Stimulated activated CD4-positive, alpha-beta T cell treated with anti-CD3 and anti-CD28 coated beads, Interleukin-15, amount 100 ng/mL, for 24 hours (primary cell): ENCODE measurements around the gene GP1BB.

Experiments used
- DNase-seq: peaks from one replicate; pipeline ENCODE4 v3.0.0-alpha.2; 2020

GP1BB gene

DNA sequence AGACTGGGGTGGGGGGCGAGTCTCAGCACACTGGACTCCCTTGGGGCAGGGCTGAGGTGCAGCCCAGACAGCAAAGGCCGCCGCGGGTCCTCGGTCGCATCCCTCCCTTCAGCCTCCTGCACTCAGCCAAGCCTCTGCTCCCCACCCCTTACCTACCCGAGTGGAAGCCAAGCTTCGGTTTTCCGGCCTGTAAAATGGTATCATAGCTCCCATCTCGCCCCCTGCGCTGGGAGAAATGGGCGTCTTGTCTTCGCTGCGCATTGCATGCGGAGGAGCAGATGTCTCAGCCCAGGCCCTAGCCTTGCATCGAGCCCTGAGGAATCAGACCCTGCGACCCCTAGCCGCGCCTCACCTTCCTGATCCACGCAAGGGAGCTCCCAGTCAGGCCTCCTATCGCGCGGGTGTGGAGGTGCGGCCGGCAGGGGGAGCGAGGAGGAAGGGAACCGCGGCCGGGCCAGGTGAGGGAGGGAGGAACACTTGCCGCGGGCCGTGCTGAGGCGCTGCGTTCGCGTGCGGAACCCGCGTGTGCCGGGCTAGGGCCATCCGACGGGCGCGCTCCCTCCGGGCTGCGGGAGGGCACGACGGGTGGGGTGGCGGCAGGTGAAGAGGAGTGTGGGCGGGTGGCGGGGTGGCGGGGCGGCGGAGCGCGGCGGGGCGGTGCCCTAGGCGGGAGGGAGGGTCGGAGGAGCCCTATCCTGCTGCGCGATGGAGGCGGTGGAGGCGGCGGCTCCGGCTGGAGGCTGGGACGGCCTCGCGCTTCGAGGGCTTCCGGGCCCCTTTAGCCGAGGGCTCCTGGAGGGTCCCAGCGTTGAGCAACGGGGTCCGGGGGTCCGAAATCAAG, 33.2 kb downstream of the GP1BB start:
- DNase-seq: peak; percentile 76

DNA sequence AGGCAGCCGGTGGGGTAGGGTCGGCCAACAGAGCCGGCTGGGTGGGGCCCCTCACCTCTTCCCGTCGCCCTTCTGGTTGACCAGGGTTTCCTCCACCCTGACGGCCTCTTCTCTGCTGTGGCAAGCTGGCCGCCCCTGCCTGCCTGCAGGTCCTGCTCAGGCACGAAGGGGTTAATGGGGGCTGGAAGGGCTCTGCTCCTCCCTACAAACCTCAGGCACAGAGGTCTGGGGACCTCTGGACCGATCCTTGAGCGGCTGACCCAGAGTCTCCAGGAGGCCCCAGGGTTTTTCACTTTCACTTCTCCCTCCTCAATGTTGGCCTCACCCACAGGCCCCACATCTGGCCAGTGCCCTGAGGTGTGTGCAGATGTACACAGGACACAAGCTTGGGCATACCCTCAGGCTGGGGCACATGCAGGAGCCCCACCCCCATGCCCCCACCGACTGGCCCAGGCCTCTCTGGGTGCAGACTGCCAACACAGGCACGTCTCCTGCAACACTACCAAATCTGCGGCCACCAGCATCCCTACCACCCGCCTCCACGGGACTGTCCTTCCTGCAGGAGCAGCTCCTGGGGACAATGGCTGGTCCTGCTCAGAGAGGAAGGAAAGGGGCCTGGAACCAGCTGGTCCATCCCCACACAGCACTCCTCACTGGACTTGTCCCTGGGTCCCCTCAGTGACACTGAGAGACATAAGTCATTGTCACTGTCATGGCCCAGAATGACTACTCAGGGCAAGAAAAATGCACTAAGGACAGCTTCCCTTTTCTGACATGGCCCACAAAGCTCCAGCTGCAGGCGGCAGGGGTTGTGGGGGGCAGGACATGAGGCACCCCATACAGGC, 34.0 kb downstream of the GP1BB start:
- DNase-seq: no peak

DNA sequence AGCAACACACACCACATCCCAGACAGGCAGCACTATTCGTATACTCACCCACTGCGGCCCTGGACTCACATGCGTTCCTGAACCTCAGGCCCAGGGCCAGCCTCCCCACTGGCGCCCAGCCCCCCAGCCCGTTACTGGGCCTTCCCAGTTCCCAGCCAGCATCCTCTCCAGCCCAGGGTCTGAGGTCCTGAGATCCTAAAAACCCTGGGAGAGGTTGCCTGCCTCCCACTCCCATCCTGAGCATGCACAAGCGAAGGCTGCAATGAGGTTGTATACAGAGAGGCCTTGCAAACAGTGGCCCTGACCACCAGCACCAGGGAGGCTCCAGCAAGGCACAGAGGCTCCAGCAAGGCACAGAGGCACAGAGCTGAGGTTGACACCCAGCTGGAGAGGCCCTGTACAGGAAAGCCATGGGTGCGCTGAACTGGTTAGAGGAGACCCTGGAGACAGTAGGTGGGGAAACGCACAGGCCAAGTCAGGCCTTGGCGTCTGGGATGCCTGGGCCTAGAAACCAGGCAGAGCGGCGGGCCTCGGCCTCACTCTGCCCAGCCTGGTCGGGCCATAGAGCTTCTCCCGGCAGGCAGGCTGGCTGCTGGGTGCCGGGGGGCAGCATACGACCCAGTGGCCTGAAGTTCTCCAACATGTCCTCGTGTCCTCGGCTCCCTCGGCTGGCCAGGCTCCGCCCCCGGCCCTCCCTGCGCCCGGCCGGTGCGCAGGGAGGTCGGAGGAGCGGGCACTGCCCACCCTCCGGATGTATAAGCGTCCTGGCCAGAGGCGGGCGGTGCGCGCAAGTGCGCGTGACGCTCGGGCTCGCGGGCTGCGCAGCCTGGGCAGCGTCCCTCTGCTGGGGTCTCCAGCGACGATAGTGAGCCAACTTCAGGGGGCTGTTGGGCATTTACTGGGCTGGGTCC, 34.9 kb downstream of the GP1BB start:
- DNase-seq: no peak

DNA sequence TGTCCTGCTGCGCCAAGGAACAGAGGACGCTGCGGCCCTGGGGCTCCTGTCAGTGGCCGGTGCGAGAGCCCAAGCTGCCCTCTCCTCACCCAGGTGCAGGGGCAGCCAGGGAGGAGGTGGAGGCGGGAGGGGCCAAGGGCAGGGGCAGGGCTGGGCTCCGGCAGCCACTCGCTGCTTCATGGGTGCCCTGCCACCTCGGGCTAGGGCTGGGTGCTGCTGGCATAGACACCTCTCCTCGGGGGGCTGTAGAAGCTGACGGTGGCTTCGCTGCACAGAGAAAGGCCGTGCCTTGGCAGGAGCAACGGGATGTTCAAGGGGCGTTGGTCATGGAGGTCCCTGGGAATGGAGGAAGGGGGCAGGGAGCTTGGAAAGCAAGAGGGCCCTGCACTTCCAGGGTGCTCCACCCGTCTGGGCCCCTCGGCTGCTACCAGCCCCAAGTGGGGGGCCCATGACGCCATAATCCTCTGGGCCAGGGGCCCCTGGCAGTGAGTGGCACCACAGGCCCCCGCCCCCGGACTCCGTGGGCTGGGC, 35.6 kb downstream of the GP1BB start:
- no peak for DNase-seq

DNA sequence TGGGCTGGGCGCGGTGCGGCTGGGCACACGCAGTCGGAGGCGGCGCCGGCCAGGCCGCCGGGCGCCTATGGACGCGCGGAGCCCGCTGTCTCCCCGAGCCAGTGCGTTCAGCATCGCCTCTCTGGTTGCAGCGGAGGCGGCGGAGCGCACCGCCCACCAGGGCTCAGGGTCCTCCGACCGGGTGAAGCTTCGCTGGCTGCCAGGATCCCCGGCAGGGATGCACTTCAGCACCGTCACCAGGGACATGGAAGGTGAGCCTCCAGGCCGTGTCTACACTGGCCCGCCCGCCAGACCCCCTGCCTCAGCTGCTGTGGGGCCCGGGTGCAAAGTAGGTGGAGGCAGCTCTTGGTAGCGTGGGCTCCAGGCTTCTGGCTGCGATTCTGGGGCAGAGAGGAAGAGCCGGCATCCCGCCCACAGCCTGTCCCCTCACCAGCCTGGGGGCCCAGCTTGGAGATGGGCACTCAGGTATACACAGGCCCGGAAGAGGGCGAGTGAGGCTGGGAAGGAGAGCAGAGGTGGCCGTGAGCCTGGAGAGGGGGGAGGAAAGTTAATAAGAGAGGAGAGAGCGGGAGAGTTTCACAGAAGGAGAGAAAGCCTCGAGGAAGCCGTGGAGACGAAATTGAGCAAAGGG, 36.2 kb downstream of the GP1BB start:
- DNase-seq: no peak

DNA sequence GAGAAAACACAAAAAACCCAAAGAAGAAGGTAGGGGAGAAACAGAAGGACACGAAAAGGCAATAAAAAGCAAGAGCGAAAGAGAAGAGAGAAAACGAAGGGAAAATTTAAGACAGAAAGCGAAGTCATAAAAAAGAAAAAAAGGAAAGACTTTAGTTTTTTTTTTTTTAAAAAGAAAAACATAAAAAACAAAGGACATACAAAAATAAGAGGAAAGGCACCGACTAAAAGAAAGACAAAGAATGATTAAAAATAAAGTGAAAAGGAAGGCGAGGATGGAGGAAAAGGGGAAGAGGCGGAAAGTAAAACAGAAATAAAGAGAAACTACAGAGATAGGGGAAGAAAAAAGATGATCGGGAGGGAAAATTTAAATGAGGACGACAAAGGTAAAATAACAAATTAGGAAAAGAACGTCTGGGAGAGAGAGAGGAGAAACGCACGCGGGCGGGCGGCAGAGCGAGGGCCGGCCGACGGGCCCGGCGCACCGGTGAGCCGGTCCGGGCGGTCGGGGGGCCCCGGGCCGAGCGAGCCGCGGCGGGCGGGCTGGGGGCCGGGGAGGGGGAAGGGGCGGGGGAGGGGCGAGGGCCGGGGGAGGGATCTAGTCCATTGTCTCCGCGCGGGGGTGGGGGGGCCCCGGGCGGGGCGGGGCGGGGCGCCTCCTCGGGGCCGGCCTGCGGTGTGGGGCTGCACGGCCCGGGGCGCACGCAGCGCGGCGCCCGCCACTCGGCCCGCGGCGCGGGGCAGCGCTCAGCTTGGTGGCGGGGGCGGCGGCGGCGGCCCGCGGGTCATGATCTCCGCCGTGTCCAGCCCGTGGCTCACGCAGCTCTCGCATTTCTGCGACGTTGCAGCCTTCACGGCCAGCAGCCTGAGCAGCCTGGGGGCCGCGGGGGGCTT, 37.0 kb downstream of the GP1BB start, which contains the start of gene TBX1:
Gene TBX1, plus strand, starts transcription at position 721 of the 893 bp plus-strand sequence. Its CDS starts 66 bp downstream, at position 787.
- DNase-seq: no peak

DNA sequence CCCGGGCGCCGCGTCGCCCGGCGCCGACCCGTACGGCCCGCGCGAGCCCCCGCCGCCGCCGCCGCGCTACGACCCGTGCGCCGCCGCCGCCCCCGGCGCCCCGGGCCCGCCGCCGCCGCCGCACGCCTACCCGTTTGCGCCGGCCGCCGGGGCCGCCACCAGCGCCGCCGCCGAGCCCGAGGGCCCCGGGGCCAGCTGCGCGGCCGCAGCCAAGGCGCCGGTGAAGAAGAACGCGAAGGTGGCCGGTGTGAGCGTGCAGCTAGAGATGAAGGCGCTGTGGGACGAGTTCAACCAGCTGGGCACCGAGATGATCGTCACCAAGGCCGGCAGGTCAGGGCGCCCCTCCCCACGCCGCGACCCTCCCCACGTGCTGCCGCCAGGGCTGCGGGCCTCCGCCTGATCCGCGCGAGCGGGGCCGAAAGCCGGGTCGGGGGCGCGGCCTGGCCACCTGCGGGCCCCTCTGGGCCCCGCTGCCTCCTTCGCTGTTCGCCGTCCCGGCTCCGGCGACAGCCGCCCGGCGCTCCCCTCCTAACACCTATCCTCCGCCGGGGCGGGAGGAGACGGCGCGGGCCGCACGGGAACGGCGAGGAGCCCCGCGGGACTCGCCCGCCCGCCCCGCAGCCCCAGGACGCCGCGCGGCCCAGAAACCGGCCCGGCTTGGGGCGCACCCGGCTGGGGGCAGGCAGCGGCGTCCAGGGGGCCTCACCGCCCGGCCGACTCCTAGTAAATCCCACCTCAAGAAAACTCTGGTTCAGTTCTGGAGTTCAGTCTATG, 37.8 kb downstream of the GP1BB start:
- no peak for DNase-seq

DNA sequence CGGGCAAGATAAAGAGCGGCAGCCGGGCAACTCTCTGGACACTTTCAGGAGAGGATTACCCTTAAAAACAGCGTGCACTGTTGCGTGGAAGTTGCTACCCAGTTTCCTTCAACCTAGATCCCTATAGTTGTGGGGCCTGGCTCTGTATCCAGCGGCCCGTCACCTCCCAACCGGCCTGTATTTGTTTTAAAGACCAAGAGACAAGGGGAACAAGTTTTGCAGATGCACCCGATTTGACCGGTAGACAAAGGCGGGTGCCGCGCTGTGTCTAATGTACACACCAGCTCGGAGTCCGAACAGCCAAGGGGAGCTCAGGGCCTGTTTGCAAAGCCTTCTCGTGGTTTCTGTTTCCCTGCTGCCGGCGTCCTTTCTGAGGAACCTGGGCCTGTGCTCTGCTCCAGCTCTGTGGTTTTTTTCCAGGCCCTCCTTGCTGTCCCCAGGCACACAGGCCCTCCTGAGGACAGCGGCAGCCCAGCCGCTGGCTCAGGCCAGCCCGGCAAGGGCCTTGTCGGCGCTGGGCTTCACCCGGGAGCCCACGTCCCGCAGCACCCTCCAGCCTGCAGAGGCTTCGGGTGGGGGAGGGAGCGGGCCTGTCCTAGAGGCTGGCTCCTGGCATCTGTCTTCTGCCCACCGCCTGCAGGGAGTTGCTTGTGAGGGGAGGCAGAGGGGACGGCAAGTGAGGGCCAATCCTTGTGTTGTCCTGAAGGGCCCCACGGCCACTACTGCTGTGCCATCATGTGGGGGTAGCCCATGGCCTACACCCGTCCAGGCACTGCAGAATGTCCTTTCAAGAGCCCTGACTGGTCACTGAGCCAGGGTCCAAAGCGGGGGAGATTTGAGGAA, 38.6 kb downstream of the GP1BB start:
- no peak for DNase-seq

DNA sequence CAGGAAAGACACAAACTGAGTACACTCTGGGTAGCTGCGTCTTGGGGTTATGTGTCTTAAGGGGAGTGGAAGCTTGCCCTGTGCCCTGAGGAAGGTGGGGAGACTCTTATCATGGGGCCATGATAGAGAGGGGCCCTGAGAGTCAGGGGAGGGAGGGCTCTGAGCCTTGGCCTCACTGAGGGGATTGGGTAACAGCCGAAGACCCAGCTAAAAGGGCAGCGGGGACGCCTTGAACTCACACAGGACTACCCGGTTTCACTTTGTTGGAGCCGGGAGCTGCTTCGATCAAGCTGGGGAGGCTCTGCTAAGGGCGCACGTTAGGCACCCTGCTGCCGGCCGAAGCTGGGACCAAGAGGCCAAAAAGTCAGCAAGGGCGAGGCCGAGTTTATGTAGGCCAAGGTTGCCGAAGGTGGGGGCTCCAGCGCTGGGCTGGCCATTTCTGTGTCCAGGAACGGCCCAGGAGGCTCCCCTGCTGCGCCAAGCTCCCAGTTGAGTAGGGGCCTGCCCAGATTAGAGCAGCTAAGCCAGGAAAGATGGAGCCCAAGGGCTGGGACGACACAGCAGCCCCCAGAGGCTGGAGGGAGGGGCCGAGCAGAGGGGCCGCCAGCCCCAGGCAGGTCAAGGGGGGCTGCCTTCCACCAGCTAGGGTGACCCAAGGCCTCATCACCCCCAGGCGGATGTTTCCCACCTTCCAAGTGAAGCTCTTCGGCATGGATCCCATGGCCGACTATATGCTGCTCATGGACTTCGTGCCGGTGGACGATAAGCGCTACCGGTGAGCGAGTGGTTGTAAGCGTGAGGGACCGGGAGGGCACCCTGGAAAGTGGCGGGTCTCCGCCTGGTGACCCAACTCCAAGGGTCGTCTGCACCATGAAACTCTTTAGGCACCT, 39.5 kb downstream of the GP1BB start:
- no peak for DNase-seq

DNA sequence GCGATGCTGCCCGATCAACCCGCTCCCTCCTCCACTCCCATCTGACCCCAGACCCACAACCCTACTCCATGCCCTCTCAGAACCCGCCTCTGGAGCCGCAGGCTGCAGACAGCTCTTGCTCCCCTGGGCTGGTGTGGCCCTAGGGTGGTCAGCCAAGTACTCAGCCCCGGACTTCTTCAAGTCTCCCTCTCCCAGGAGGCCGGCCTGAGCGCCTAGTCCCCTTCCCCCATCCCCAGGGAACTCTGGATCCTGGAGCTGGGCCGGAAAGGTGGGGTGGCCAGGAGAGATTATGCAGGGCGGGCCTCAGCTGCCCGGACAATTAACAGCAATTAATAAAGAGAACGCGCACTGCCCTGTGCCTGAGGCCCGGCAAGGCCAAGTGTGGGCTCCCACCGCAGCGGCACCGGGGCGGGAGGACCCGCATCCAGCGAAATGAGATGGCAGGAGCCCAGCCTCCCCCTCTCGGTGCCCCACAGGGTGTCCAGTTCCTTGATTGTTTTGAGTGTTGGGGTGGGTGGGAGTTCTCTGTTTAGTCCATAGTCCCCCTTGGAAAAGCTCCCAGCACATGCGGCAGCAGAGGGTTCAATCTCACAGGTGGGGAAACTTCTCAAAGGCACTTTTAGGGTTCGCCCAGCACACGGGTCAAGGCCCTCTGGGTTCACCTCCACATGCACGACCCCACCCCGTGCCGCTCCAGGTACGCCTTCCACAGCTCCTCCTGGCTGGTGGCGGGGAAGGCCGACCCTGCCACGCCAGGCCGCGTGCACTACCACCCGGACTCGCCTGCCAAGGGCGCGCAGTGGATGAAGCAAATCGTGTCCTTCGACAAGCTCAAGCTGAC, 40.3 kb downstream of the GP1BB start:
- no peak for DNase-seq

DNA sequence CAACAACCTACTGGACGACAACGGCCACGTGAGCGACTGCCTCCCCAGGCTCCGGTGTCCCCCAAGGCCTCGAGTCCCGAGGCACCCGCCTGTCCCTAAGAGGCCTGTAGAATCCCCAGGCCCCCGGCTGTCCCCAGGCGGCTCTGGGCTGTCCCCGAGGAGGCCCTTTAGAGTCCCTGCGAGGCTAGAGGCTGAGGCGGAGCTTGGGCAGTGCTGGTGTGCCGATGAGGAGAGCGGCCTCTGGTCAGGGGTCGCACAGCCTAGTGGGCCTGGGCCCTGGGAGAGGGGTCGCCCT, 40.9 kb downstream of the GP1BB start:
- no peak for DNase-seq

DNA sequence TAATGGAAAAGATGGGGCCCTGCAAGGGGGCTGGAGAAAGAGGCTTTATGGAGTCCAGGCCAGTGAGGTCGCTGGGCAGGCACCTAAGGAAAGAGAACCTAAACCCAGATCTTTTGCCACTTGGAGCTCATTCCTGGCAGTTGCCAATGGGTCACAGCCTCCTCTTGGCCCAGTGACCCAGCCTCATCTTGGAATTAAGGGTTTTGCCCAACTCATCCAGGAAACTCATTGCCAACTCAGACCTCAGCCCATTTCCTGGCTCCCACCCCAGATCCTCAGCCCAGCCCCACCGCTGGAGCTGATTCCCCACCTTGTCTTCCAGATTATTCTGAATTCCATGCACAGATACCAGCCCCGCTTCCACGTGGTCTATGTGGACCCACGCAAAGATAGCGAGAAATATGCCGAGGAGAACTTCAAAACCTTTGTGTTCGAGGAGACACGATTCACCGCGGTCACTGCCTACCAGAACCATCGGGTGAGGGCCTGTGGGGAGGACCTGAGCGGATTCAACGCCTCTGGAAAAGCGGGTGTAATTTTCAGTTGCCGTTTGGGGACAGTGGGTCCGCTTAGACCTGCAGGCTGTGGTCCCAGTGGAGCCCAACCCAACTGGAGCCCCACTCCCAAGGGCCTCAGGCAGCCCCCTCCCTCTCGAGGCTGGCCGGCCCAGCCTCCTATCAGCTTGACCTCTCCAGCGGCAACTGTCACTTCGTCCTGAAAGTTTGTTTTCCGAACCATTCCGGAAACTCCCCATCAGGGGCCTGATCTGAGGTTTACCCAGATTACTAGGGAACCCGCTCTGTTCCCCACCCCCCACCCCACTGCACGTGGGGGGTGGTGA, 41.5 kb downstream of the GP1BB start:
- DNase-seq: no peak

DNA sequence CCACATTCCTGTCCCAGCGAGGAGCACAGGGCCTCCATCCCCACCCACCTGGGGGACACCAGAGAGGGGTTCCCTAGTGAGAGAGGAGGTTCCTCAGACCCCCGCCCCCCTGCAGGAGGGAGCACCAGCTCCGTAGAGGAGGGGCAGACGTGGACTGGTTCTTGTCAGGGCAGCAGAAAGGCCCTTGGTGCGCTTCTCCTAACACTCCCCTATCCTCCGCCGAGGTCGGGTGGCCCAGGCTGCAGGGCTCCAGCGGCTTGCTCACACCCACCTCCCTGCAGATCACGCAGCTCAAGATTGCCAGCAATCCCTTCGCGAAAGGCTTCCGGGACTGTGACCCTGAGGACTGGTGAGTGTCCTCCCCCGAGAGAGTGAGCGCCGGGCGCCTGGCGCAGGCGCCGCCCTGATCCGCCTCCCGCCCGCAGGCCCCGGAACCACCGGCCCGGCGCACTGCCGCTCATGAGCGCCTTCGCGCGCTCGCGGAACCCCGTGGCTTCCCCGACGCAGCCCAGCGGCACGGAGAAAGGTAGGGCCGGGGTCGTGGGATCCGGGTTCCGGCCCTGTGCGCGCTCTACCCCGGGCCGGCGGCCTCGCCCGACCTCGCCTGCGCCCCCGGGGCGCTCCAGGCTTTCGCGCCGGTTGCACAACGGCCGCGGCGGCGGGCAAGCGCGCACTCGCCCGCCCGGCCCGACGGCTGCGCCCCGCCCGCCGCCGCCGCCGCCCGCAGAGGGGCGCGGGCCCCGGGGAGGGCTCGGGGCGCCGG, 42.3 kb downstream of the GP1BB start:
- DNase-seq: peak; percentile 30

DNA sequence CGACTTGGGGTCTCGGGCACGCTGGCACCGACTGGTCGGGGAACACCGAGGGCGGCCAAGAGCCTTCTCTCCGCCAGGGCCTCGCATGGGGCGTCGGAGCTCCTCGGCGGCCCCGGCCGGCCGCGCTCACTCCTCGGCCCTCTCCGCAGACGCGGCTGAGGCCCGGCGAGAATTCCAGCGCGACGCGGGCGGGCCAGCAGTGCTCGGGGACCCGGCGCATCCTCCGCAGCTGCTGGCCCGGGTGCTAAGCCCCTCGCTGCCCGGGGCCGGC, 42.8 kb downstream of the GP1BB start:
- DNase-seq: no peak

DNA sequence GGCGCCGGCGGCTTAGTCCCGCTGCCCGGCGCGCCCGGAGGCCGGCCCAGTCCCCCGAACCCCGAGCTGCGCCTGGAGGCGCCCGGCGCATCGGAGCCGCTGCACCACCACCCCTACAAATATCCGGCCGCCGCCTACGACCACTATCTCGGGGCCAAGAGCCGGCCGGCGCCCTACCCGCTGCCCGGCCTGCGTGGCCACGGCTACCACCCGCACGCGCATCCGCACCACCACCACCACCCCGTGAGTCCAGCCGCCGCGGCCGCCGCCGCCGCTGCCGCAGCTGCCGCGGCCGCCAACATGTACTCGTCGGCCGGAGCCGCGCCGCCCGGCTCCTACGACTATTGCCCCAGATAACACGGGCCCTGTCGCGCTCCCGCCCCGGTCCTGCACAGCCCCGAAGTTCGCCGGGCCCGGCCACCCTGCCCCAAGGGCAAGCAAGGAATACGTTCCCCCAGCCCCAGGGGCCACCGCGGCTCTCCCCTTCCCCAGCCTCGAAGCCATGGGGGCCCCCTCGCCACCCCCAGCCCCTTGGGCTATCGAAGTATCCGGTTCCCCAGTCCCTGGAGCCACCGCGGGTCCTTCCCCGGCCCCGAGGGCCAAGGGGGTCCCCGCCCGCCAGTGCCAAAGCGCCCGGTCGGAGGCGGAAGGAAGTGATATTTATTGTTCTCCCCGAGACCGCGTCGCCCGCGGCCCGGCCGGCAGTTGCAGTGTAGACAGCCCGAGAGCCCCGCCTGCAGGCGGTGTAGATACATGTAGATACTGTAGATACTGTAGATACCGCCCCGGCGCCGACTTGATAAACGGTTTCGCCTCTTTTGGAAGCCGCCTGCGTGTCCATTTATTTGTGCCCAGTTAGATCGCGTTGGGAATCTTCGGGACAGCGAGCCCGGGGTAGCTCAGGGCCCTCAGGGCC, 43.4 kb downstream of the GP1BB start:
- DNase-seq: peak; percentile 71
